DND-41 (cell line): Measurements from ENCODE around the gene PLA2G4B.
A peak's percentile ranks its signal among the peaks of the same experiment; 100 is the strongest.
"Not testable (repeated sequence)": the region's sequence is repeated elsewhere in the genome, so short reads cannot be mapped to it uniquely, and the experiment has no call there.

Experiments
- ATAC-seq: fragments of 200-7000 bp; cut with Tn5 transposase; 3 replicates; pipeline ENCODE4 v1.9.1; 2021; ENCODE audit warnings: low read depth; ENCODE audit not compliant: insufficient read depth
- DNase-seq: peaks from one replicate; pipeline ENCODE4 v3.0.0-alpha.2; 2020
- H2AFZ ChIP-seq: 2 replicates; pipeline ENCODE4 v1.6.0; 2012; ENCODE audit warnings: low read depth, low read length
- H3K27ac ChIP-seq: 2 replicates; pipeline ENCODE4 v1.5.1; 2012; ENCODE audit warnings: low read length, inconsistent platforms
- H3K27me3 ChIP-seq: fragments of 200-600 bp; sonication (generic); 2 replicates; pipeline ENCODE4 v1.6.0; 2012; ENCODE audit warnings: low read length, mild to moderate bottlenecking, inconsistent platforms; ENCODE audit not compliant: insufficient read depth, poor library complexity
- H3K36me3 ChIP-seq: 2 replicates; pipeline ENCODE4 v1.5.1; 2012; ENCODE audit warnings: low read length, inconsistent platforms; ENCODE audit not compliant: insufficient read depth
- H3K4me1 ChIP-seq: 2 replicates; pipeline ENCODE4 v1.5.1; 2012; ENCODE audit warnings: mild to moderate bottlenecking, low read length; ENCODE audit not compliant: insufficient read depth
- H3K4me2 ChIP-seq: 2 replicates; pipeline ENCODE4 v1.6.0; 2012; ENCODE audit warnings: mild to moderate bottlenecking, moderate library complexity, low read length, inconsistent platforms; ENCODE audit not compliant: insufficient read depth
- H3K4me3 ChIP-seq, 2 experiments: fragments of 200-600 bp in 1 of 2; shearing (Covaris generic) in 1 of 2; 2 replicates each; pipeline ENCODE4 v1.5.1; 2012 to 2016; ENCODE audit warnings: inconsistent platforms in 2 of 2, low read length in 2 of 2, mild to moderate bottlenecking in 2 of 2, low read depth in 1 of 2, moderate library complexity in 1 of 2
- H3K79me2 ChIP-seq: 2 replicates; pipeline ENCODE4 v1.6.0; 2012; ENCODE audit warnings: low read length, inconsistent platforms; ENCODE audit not compliant: insufficient read depth
- H3K9ac ChIP-seq: 2 replicates; pipeline ENCODE4 v1.6.0; 2012; ENCODE audit warnings: low read depth, mild to moderate bottlenecking, inconsistent platforms, low read length, moderate library complexity
- H3K9me3 ChIP-seq: 2 replicates; pipeline ENCODE4 v1.5.1; 2012; ENCODE audit warnings: low read length, moderate library complexity, mild to moderate bottlenecking, inconsistent platforms; ENCODE audit not compliant: insufficient read depth, severe bottlenecking
- H4K20me1 ChIP-seq: 2 replicates; pipeline ENCODE4 v1.6.0; 2012; ENCODE audit warnings: low read length; ENCODE audit not compliant: insufficient read depth
- CTCF ChIP-seq: IDR thresholded peaks from 2 replicates; pipeline ENCODE4 v1.5.1; 2012; ENCODE audit warnings: borderline replicate concordance, low read length, moderate library complexity, mild to moderate bottlenecking; ENCODE audit not compliant: poor library complexity, severe bottlenecking; ENCODE audit errors: extremely low read depth
- EZH2 ChIP-seq: IDR thresholded peaks from 3 replicates; pipeline ENCODE4 v1.6.1; 2012; ENCODE audit warnings: borderline replicate concordance, low read depth, mild to moderate bottlenecking, moderate library complexity, low read length, inconsistent platforms; ENCODE audit not compliant: severe bottlenecking

Gene PLA2G4B

DNA sequence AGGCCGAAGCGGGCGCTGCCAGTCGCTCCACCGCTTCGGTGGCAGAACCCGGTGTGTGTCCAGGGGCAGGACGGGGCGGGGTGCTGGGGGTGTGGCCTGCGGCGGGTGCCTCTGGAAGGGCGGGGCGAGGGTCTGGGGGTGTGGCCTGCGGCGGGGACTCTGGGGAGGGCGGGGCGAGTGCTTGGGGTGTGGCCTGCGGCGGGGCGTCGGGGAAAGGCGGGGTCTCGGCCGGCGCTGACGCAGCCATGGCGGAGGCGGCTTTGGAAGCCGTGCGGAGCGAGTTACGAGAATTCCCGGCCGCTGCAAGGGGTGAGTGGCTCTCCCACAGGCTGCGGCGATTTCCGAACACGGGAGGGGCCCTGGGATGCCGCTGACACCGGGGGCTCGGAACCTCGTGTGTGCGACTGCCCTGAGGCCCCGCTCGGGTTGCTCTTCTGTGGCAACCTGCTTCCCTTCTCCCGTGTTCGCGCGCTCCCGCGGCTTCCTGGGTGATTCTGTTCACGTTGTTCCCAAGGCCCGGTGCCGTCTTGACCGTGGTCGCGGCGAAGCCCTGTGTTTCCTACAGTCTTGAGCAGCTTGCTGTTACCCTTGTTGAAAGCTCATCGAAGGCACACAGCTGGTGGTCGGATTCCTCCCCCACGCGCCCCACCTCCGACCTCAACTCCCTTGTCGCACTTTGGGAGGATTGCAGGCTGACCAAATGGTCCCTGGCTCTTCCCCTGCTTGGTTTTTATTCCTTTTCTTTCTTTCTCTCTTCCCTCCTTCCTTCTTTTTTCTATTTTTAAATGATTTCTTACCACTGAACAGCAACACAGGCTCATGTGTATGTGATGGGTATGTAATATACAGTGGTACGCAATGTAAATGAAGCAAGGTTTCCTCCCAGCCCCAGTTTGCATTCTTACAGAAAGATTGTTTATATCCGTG, 10.5 kb upstream of the PLA2G4B start, which contains the start of gene JMJD7:
Gene JMJD7, plus strand, starts transcription at position 213 of the 927 bp plus-strand sequence. Its CDS starts 33 bp downstream, at position 246.
- H2AFZ ChIP-seq: peak within 1 kb of the TSS; percentile 85
- ATAC-seq (peak; percentile 80), DNase-seq (peak; percentile 89)
- H3K9ac ChIP-seq: peak within 1 kb of the TSS; percentile 59
- TF ChIP-seq EZH2 (no peak), CTCF (no peak)
- H3K79me2 ChIP-seq: 0 out of 2 replicates have a peak, but pooled peaks cover 3% of the 10 kb centered on the region
- H3K27me3 ChIP-seq: no peaks in the 10 kb centered on the region
- peaks cover 8% of the 10 kb centered on the region; the same call in 1 of the 2 replicates for H4K20me1 ChIP-seq
- H3K4me3 ChIP-seq: peak within 1 kb of the TSS; percentile 45 to 67; a peak in 3 of 4 replicates
- no peaks in the 10 kb centered on the region for H3K9me3 ChIP-seq
- H3K4me1 ChIP-seq: peaks cover 53% of the 10 kb centered on the region
- H3K36me3 ChIP-seq: peaks cover 19% of the 10 kb centered on the region
- peak within 1 kb of the TSS; percentile 51 for H3K27ac ChIP-seq
- H3K4me2 ChIP-seq: peak within 1 kb of the TSS; percentile 81

GRCh38 chr15:41828807-41829141, 9.9 kb upstream of the PLA2G4B start:
- H3K79me2 ChIP-seq: 0 out of 2 replicates have a peak, but pooled peaks cover 3% of the 10 kb centered on the region
- H3K4me1 ChIP-seq: peaks cover 53% of the 10 kb centered on the region
- ATAC-seq: no peak
- TF ChIP-seq EZH2 (no peak), CTCF (no peak)
- peak overlapping the region; percentile 81 for H3K4me2 ChIP-seq
- peaks cover 8% of the 10 kb centered on the region; the same call in 1 of the 2 replicates for H4K20me1 ChIP-seq
- H3K27me3 ChIP-seq: no peaks in the 10 kb centered on the region
- peak overlapping the region; percentile 33 to 67; a peak in 3 of 4 replicates for H3K4me3 ChIP-seq
- no peaks in the 10 kb centered on the region for H3K9me3 ChIP-seq
- H3K27ac ChIP-seq: no peak overlapping the region; the same call in 1 of the 2 replicates
- H3K9ac ChIP-seq: peak overlapping the region; percentile 59
- DNase-seq: no peak
- peak overlapping the region; percentile 85 for H2AFZ ChIP-seq
- peaks cover 13% of the 10 kb centered on the region for H3K36me3 ChIP-seq

DNA sequence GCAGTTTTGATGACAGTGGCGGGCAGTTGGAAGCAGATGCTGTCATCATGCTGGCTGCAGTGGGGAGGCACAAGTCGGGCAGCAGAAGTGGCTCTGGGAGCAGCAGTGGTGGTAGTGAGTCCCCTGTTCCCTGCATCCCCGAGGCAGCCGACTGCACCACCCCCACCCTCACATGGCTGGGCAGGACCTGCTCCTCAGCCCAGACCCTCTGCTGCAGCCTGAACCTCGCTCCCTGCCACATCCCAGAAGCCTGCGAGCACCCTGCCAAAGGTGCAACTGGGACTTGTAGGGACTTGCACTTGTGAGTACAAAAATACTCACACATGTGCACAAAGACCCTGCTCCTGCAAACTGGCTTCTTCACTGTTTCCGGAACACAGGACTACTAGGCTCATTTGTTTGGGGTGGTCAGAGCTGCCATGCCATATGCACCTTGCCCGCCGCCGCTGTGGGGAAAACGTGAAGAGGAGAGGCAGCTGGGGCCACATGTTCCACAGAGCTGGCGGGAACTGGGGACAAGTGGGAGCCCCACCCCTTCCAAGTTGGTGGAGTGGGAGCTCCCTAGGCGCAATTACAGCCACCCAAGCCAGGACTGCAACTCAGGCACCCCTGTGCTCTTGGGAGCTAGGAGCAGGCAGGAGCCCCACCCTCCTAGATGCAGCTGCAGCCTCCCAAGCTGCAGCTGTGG, 8.5 kb upstream of the PLA2G4B start:
- Histone ChIP-seq H4K20me1 (peaks cover 8% of the 10 kb centered on the region; the same call in 1 of the 2 replicates), H3K9ac (no peak overlapping the region), H3K27me3 (no peaks in the 10 kb centered on the region), H3K4me1 (peaks cover 53% of the 10 kb centered on the region), H3K27ac (no peak overlapping the region), H3K4me3 (no peak overlapping the region), H2AFZ (no peak overlapping the region), H3K4me2 (no peak overlapping the region), H3K79me2 (0 out of 2 replicates have a peak, but pooled peaks cover 3% of the 10 kb centered on the region), H3K9me3 (no peaks in the 10 kb centered on the region), H3K36me3 (peaks cover 7% of the 10 kb centered on the region; the same call in 1 of the 2 replicates)
- ATAC-seq: no peak
- TF ChIP-seq EZH2: no peak
- TF ChIP-seq CTCF: no peak
- no peak for DNase-seq

GRCh38 chr15:41831291-41831690, 7.4 kb upstream of the PLA2G4B start:
- DNase-seq: peak; percentile 58
- Histone ChIP-seq H3K27ac (peak overlapping the region; percentile 18; the same call in 1 of the 2 replicates), H3K4me1 (peaks cover 53% of the 10 kb centered on the region)
- not testable (repeated sequence) for H4K20me1 ChIP-seq, H3K36me3 ChIP-seq, H3K4me3 ChIP-seq, H2AFZ ChIP-seq, H3K4me2 ChIP-seq, H3K9me3 ChIP-seq, H3K79me2 ChIP-seq, H3K9ac ChIP-seq, H3K27me3 ChIP-seq
- peak; percentile 47 for ATAC-seq
